ENCODE data around the gene ERICH6B.

DNA sequence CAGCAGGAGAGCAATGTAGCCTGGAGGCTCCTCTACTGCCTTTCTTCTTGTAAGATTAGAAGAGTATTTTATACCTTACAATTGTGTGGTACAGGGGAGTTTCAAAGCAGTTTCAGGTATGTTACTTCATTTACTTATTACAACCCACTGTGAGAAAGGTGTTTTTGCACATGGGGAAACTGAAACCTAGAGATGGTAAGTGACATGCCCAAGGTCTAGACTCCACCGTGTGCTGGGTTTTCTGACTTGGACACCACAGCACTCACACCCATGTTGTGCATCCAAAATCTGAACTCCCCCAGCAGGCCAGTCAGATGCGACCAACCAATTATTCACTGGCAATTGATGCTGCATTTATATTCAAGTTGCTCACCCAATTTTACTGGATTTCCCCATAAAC, 22.8 kb downstream of the ERICH6B start:
- TF ChIP-seq, protein P1, sequence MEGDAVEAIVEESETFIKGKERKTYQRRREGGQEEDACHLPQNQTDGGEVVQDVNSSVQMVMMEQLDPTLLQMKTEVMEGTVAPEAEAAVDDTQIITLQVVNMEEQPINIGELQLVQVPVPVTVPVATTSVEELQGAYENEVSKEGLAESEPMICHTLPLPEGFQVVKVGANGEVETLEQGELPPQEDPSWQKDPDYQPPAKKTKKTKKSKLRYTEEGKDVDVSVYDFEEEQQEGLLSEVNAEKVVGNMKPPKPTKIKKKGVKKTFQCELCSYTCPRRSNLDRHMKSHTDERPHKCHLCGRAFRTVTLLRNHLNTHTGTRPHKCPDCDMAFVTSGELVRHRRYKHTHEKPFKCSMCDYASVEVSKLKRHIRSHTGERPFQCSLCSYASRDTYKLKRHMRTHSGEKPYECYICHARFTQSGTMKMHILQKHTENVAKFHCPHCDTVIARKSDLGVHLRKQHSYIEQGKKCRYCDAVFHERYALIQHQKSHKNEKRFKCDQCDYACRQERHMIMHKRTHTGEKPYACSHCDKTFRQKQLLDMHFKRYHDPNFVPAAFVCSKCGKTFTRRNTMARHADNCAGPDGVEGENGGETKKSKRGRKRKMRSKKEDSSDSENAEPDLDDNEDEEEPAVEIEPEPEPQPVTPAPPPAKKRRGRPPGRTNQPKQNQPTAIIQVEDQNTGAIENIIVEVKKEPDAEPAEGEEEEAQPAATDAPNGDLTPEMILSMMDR (IDR thresholded peaks at IDR 0.05), result no peak
- no peak for TF ChIP-seq POLR2A (IDR thresholded peaks at IDR 0.05)
